GM21717 (cell line): Measurements from ENCODE around the gene APOB.
"Not testable (repeated sequence)": the region's sequence is repeated elsewhere in the genome, so short reads cannot be mapped to it uniquely, and the experiment has no call there.

Experiments used
- ATAC-seq: cut with Tn5 transposase; IDR thresholded peaks from one replicate; pipeline ENCODE4 v1.9.1; 2021; ENCODE audit warnings: mild to moderate bottlenecking, moderate library complexity; ENCODE audit not compliant: unreplicated experiment

Gene APOB

DNA sequence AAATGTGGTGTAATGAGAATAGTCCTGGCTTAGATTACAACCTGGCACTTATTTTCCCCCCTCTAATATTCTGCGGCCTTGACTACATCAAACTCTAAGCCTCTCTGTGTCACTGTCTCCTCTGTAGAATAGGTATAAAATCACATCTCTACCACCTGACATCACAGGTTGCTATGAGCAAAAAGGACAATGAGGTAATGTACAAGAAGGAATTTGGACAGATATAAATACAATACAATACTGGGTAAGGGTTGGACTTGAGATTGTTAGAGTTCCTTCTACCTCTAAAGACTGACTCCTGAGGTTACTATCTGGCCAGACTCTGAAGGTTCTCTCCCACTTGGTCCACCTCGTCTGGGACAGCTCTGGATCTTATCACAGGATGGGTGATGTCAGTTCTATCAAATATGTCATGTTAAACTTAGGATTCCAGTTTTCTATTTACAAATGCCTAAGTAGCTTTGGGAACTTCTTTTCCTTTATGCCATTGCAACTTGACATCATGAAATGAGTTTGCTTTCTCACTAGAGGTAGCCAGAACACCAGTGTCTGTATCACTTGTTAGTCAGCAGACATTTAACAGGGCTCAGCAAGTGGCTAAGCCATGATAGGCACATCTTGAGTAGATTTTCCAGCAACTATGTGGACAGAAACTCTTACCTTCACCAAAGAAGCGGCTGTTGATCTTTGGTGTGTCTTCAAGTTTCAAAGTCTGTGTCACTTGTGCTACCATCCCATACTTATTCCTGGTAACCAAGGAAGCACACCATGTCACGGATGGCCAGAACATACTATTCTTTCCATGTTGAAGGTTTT is 9.5 kb downstream of the APOB start:
- ATAC-seq: no peak

DNA sequence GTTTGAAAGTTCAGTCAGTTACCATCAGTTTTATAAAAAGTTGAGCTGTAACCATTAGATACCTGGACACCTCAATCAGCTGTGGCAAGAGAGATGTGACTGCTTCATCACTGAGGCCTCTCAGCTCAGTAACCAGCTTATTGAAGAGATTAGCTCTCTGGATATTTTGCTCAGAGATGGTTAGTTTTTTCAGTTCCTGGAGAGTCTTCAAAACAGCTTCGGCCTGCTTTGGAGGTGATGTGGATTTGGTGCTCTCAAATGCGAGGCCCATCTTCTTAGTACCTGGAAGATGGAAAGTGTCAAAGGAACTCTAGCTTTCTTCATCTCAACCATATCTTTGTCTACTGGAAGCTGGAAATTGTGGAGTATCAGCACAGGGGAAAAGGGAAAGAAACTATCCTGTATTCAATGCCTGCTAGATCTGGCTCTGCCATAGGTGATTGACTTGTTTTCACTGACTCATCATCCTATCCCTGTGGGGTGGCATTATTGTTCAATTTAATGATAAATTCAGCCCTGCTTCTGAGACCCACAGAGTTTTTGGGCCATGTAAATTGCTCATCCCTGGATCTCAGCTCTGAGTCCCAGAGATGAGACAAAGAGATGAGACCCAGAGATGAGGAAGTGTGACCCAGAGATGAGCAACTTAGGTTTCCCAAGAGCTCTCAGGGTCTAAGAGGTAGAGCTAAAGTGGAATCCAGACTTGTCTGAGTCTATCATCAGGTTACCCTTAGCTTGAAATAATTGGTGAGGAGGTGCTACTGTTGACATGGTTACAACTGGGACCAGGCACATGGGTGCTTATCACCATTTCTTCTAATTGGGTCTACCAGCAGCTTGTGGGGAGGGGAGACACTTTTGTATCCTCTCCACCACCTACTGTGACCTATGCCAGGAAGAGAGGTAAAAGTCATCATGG is 10.4 kb downstream of the APOB start:
- no peak for ATAC-seq

DNA sequence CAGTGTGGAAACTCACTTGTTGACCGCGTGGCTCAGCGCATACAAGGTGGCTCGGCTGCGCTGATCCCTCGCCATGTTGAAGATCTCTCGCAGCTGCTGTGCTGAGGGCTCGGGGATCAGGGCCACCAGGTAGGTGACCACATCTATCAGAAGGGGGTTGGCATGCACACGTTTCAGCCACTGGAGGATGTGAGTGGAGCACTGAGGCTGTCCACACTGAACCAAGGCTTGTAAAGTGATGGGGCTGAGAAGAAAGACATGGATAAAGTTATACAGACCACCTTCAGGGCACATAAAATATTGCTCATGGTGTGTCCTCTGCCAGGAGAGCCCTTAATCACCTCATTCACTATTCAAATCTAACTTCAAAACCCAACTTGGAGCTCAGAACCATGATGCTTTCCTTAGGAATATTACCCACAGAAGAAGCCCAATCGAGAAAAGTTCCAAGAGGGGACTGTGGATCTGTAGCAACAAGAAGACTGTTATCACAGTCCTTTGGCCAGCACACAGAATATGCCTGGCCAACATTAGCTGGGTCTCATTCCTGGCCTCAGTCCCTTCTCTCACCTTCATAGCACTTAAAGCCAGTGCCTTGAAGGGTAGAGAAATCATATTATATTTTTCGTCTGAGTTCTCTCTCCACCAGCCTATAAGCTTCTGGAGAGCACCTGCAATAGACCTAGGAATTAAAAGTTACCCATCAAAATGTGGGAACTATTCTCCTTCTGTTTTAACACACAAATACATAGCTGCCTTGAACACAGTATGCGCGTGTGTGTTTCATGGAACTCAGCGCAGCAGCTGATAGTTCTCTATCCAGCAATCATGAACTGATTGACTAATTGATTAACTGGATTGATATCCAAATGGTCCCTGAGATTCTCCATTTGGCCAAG is 11.3 kb downstream of the APOB start:
- ATAC-seq: no peak

GRCh38 chr2:21030983-21031968 is 12.6 kb downstream of the APOB start:
- ATAC-seq: no peak

GRCh38 chr2:21029519-21029918 is 14.4 kb downstream of the APOB start:
- no peak for ATAC-seq

DNA sequence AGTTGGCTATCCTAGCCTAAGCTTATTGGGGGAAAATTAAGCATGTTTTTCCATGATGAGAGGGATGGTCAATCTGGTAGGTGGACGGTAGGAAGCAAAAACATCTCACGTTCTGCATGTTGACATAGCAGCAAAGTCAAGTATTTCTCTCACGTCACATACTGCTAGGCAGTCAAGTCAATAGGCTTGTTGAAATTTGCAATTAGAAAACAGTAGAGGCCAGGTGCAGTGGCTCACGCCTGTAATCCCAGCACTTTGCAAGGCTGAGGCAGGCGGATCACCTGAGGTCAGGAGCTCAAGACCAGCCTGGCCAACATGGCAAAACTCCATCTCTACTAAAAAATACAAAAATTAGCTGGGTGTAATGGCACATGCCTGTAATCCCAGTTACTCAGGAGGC is 14.9 kb downstream of the APOB start:
- not testable (repeated sequence) for ATAC-seq

- no peak for ATAC-seq
Observed at GRCh38 chr2:21028021-21028947, 15.6 kb downstream of the APOB start.

DNA sequence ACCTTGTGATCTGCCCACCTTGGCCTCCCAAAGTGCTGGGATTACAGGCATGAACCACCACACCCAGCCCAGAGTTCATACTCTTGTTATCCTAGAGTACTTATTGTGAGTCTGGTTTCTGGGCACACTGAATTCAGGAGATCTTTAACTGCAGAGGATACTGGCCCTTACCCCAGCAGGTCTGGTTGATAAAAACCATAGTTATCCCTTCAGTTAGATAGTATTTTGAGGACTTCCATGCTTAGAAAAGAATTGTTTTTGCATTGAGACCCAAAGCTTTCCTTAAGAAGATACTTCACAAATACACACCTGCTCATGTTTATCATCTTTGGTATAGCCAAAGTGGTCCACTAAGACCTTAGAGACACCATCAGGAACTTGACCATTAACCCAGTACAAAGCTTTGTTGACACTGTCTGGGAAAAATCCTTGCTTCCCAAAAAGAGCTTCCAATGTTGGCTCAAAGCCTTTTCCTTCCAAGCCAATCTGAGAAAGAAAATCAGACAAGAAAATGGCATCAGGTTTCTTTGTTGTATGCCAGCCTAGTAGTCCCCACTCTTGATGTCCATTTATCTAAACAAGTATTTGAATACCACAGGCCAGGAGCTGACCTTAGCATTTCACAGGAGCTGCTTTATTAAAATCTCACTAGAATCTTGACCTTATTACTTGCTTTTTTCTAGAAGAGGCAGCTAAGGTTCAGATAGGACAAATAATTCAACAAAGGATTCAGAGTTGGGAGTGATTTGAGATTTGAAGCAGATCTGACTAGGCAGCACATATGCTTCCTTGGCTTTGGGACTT is 17.2 kb downstream of the APOB start:
- no peak for ATAC-seq

DNA sequence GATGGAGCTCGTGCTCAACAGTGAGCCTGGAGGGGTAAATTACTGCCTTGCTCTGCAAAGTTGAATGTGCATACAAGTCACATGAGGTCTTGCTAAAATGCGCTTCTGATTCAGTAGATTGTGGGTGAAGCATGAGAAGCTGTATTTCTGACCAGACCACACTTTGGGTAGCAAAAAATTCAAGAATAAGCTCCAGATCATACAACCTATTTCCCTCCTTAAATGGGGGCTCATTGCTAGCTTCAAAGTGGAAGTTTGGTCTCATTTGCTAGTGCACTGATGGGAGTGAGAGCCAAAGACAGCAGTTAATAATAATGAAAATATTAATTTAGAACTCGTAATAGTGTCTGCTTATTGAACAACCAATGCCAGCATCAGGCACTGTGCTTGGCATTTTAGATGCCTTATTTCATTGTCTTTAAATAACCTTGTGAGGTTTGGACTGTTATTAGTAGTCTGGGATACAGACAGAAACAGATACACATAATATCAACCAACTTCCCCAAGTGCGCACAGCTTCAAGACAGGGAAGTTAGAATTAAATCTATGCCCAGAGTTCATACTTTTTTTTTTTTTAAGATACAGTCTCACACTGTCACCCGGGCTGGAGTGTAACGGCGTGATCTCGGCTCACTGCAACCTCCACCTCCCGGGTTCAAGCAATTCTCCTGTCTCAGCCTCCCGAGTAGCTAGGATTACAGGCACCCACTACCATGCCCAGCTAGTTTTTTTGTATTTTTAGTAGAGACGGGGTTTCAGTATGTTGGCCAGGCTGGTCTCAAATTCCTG is 18.0 kb downstream of the APOB start:
- ATAC-seq: no peak

DNA sequence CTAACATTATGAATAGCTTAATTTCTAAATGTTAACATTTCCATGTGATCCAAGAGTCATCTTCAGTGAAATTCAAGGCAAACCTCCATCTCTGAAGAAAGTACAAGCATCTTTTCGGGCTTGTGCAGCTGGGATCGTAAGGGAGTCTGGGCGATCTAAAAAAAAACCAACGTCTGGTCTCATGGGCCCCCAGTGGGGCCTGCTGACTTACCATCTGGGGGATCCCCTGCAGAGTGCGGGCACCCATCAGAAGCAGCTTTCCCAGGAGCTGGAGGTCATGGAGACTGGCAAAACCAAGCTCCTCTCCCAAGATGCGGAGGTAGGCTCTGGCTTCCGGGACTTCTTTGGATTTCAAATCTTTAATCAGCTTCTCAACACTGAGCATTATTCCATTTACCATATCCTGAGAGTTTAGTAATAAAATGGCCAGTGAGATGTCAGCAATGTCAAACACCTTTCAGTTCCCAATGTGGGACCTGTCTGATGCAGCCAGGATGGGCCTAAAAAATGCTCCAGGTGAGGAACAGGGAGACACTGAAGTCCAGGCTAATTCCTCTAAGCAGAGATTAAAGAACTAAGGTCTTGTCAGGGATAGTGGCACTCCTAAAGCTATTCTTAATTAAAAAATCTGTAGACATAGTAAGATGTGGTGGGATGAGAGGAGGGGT is 19.0 kb downstream of the APOB start:
- ATAC-seq: no peak

- no peak for ATAC-seq
Observed at GRCh38 chr2:21024198-21024597, 19.7 kb downstream of the APOB start.

DNA sequence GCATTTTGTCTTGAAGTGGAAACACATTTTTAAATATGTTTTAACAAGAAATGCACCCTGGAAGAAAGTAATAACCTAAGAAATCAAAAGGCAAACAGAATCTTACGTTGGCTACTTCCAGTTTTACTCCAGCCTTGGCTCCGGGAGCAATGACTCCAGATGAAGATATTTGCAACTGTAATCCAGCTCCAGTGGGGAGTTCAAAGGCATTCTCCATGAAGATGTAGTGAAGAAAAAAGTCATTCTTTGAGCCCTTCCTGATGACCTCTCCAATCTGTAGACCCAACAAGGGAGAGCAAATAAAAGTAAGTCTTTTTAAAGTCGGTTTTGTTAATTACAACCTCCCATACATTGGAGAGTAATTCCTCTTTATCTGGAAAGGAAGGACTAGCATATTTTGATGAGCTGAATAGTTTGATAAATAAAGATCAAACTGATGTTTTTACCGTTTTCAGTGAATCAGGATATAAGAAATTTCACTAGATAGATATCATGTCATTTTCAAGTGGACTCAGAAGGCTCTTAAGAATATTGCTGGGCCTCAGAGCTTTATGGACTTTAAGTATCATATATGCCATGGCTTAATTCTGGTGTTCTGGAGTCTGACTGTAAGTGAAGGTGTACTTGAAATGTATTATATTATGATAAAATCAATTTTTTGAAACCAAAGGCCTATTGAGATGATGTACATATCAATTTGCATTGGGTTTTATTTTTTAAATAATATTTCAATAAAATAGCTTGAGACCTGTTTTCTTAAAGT is 20.3 kb downstream of the APOB start:
- ATAC-seq: no peak

GRCh38 chr2:21022792-21023367 is 21.0 kb downstream of the APOB start:
- no peak for ATAC-seq

DNA sequence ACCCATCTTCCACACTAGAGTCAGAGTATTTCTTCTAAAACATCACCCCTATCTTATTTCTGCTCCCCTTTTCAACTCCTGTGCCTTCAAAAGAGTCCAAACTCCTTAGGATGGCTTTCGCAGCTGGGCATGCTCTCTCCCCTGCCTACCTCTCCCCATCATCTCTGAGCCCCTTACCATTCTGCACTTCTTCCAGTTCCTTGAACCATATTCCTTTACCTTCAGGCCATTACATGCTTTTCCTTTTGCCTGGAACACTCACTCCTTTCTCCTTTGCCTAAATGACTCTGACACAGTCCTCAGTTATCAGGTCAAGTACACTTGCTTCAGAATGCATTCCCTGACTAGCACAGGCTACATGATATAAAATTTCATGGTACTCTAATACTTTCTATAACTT is 22.4 kb downstream of the APOB start:
- no peak for ATAC-seq

- no peak for ATAC-seq
Observed at GRCh38 chr2:21020668-21021288, 23.1 kb downstream of the APOB start.
